IgD-negative memory B cell (primary cell): ENCODE data around the gene CBX5. TPM values are rescaled to one million over a fixed set of nuclear protein-coding genes. Genes with fewer than 3 reads are reported as not detected.
"Not testable (repeated sequence)": the region's sequence is repeated elsewhere in the genome, so short reads cannot be mapped to it uniquely, and the experiment has no call there.

Source experiments
- H3K27ac Mint-ChIP-seq, 3 donors: one replicate each; pipeline ENCODE4 v1.8.0; 2020 to 2022; ENCODE audit warnings: mild to moderate bottlenecking in 3 of 3, mixed read lengths in 3 of 3, moderate library complexity in 1 of 3
- H3K27me3 Mint-ChIP-seq: one replicate; pipeline ENCODE4 v1.8.0; 2021; ENCODE audit warnings: mixed read lengths
- H3K36me3 Mint-ChIP-seq: one replicate; pipeline ENCODE4 v1.8.0; 2020; ENCODE audit warnings: mild to moderate bottlenecking, mixed read lengths
- H3K4me1 Mint-ChIP-seq, 3 donors: one replicate each; pipeline ENCODE4 v1.8.0; 2020 to 2022; ENCODE audit warnings: mixed read lengths in 3 of 3, mild to moderate bottlenecking in 1 of 3
- H3K4me3 Mint-ChIP-seq, 4 donors: one replicate each; pipeline ENCODE4 v1.8.0; 2020 to 2022; ENCODE audit warnings: mild to moderate bottlenecking in 4 of 4, mixed read lengths in 4 of 4, moderate library complexity in 3 of 4
- H3K9me3 Mint-ChIP-seq, 3 donors: one replicate each; pipeline ENCODE4 v1.8.0; 2020 to 2021; ENCODE audit warnings: mixed read lengths in 3 of 3, mild to moderate bottlenecking in 1 of 3
- polyA plus RNA-seq: library from polyadenylated mRNA; unstranded; fragments of 300-500 nt; fragmentation: Illumina TruSeq; gene quantifications from one replicate; pipeline ENCODE4 v1.2.3, GENCODE V29; 2021

Gene CBX5
- polyA plus RNA-seq, 1 donor from 2014 or later: 20.6 TPM

DNA sequence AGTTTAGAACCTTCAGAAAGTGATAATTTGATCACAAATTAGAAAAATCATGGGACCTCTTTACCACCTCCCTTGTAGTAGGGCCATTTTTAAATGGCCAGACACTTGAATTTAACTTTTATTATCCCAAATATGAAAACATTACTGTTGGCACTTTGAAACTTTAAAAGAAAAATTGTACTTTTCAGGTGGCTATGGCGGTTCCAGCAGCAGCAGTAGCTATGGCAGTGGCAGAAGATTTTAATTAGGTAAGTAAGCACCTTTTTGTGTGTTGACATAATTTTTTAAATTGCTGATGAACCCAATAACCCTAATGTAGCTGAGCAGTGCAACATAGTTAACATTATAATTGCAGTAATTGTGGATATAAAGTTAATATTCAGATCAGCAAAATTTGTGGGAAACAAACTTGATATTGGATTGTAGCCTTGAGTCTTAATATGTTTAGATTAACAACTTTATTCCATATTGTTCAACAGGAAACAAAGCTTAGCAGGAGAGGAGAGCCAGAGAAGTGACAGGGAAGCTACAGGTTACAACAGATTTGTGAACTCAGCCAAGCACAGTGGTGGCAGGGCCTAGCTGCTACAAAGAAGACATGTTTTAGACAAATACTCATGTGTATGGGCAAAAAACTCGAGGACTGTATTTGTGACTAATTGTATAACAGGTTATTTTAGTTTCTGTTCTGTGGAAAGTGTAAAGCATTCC is 4.3 kb upstream of the CBX5 start:
- Mint-ChIP-seq H3K36me3 (peaks cover 15% of the 10 kb centered on the region), H3K27ac (peak overlapping the region in 2 of 3 donors; percentile 25 to 81), H3K4me3 (peak overlapping the region in 3 of 4 donors; percentile 17 to 58 (median 39)), H3K4me1 (peaks cover 31 to 42% (median 39%) of the 10 kb centered on the region in 3 donors)
- H3K9me3 Mint-ChIP-seq, H3K27me3 Mint-ChIP-seq: not testable (repeated sequence)

DNA sequence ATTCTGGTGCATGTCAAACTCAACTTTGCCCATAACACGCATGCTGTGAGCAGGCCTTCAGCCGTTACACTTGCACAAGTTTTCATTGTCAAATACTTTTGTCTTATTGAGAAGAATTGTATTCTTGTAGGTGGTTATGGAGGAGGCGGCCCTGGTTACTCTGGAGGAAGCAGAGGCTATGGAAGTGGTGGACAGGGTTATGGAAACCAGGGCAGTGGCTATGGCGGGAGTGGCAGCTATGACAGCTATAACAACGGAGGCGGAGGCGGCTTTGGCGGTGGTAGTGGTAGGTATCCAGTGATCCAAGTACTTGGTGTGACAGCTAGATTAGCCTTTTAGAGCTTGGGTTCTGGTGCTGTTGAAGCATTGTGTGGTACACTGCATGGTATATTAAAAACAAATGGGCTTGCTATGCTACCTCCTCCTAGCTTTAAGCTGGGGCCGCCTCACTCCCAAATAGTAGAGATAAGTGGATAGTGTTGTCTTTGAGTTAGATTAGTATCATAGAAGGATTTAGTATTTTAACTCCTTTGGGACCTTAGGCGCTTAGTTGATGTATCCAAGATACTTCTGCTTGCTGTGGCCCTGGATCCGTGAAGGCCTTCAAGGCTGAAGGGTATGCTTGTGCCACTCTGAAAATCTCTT is 3.1 kb upstream of the CBX5 start:
- no peaks in the 10 kb centered on the region for H3K9me3 Mint-ChIP-seq
- H3K36me3 Mint-ChIP-seq: peaks cover 15% of the 10 kb centered on the region
- H3K4me1 Mint-ChIP-seq: peaks cover 33 to 51% (median 45%) of the 10 kb centered on the region in 3 donors
- no peak overlapping the region for H3K4me3 Mint-ChIP-seq
- no peaks in the 10 kb centered on the region for H3K27me3 Mint-ChIP-seq
- H3K27ac Mint-ChIP-seq: peak overlapping the region in 2 of 3 donors; percentile 71 to 92

DNA sequence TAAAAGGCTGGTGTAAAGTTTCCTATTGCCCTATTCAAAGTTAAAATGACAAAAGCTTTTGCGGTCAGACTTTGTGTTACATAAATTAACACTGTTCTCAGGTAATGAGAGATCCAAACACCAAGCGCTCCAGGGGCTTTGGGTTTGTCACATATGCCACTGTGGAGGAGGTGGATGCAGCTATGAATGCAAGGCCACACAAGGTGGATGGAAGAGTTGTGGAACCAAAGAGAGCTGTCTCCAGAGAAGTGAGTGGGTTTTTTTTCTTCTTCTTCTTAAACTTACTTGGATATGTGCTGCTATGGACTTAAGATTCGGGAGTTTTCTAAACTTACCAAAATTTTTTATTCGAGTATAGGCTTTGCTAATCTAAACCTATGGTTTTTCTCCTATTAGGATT is 1.8 kb upstream of the CBX5 start:
- H3K4me1 Mint-ChIP-seq: peaks cover 29 to 59% (median 51%) of the 10 kb centered on the region in 3 donors
- peaks cover 15% of the 10 kb centered on the region for H3K36me3 Mint-ChIP-seq
- H3K4me3 Mint-ChIP-seq: not testable (repeated sequence)

DNA sequence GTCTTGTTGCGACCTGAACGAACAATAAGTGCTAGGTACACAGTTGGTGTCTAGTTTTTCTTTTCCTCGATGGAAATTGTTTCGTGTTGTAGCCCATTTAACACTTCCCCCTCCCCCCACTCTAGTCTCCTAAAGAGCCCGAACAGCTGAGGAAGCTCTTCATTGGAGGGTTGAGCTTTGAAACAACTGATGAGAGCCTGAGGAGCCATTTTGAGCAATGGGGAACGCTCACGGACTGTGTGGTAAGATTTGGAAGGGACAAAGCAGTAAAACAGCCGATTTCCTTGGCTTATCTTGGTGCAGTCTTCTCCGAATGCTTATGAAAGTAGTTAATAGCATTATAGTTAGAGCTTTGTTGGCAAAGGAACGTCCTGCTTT is 1.3 kb upstream of the CBX5 start:
- H3K27me3 Mint-ChIP-seq, H3K4me3 Mint-ChIP-seq, H3K27ac Mint-ChIP-seq, H3K9me3 Mint-ChIP-seq: not testable (repeated sequence)
- peaks cover 15% of the 10 kb centered on the region for H3K36me3 Mint-ChIP-seq
- H3K4me1 Mint-ChIP-seq: peaks cover 30 to 60% (median 52%) of the 10 kb centered on the region in 3 donors

More for the DNA sequence above, 1.8 kb upstream of the CBX5 start:
- H3K27me3 Mint-ChIP-seq, H3K27ac Mint-ChIP-seq, H3K9me3 Mint-ChIP-seq: not testable (repeated sequence)

DNA sequence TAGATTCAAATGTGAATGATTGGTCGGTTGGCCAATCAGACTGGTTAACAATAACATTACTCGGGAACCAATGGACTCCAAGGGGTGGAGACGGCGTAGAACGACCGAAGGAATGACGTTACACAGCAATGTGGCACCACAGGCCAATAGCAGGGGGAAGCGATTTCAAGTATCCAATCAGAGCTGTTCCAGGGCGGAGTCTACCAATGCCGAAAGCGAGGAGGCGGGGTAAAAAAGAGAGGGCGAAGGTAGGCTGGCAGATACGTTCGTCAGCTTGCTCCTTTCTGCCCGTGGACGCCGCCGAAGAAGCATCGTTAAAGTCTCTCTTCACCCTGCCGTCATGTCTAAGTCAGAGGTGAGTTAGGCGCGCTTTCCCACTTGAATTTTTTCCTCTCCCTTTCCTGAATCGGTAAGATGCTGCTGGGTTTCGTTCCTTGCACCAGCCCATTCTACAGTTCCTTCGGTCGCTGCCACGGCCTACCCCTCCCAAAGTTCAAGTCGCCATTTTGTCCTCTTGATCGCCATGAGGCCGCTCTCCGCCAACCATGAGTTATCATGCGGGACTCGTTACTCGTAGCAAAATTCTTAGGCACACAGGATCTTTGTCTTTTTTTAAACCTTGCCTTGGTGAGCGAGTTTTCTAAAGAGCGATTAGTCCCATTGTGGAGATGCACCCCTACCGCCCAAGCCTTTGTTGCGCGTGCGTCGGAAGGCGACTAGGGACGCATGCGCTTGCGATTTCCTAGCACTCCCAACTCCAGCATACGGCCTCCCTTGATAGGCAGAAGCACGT is 742 bp upstream of the CBX5 start, which contains the start of gene HNRNPA1:
Gene HNRNPA1, plus strand, starts transcription at position 259 of the 793 bp plus-strand sequence. Its CDS starts 82 bp downstream, at position 341.
- H3K4me1 Mint-ChIP-seq: peaks cover 33 to 61% (median 53%) of the 10 kb centered on the region in 3 donors
- no peak within 1 kb of the TSS for H3K27ac Mint-ChIP-seq
- no peak within 1 kb of the TSS for H3K4me3 Mint-ChIP-seq
- no peaks in the 10 kb centered on the region for H3K9me3 Mint-ChIP-seq
- no peaks in the 10 kb centered on the region for H3K27me3 Mint-ChIP-seq
- H3K36me3 Mint-ChIP-seq: peaks cover 13% of the 10 kb centered on the region

DNA sequence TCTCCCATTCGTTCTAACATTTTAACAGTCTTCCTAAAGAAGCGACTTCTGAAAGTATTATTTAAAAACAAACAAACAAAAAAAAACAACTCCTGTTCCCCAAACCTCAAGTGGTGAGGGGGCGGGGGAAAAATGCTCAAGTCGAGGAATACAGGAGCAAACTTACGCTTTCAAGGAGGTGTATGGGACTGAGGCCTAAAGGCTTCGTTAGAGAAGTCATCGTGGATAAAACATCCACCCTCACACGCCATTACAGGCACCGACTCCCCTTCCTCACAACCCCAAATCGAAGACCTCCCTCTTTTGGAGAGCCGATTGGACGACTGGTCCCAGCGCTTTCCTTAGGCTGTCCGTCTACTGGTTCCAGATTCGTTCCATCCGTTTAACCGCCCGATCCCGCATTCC is 693 bp downstream of the CBX5 start:
- Mint-ChIP-seq H3K4me1 (peaks cover 29 to 56% (median 45%) of the 10 kb centered on the region in 3 donors), H3K9me3 (no peaks in the 10 kb centered on the region), H3K27ac (no peak overlapping the region), H3K27me3 (no peaks in the 10 kb centered on the region), H3K4me3 (no peak overlapping the region), H3K36me3 (peaks cover 12% of the 10 kb centered on the region)

DNA sequence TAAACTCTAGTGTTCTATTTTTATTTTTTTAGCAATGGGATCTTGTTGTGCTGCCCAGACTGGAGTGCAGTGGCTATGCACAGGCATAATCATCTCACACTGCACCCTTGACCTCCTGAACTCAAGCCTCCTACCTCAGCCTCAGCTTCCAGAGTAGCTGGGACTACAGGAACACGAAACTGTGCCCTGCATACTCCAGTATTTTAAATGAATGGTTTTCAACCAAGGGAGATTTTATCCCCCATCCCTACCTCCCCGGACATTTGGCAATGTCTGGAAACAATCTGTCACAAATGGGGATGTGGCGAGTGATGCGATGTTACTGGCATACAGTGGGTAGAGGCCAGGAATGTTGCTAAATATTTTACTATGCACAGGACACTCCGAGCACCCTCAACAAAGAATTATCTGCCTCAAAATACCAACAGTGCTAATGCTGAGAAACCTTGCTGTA is 2.1 kb downstream of the CBX5 start:
- H3K9me3 Mint-ChIP-seq: no peaks in the 10 kb centered on the region
- peak overlapping the region in 1 of 3 donors; percentile 11 for H3K27ac Mint-ChIP-seq

DNA sequence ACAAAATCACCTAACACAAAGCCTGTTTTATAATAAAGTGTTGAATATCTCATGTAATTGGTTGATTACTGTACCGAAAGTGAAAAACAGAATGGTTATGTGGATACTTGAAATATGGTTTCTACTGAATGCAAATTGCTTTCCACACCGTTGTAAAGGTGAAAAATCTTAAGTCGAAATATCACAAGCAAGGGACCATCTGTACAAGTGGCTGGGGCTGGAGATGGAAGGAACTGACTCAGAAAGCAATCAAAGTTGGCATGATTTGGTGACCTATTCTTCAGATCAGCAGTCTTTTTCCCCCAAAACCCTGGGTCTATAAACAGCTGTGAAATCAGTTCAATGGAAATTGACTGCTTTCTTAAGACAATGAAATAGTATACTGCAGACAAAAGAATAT is 3.6 kb downstream of the CBX5 start:
- Mint-ChIP-seq H3K4me1 (peaks cover 24 to 35% (median 25%) of the 10 kb centered on the region in 3 donors), H3K4me3 (peak overlapping the region in 1 of 4 donors; percentile 74)

More for the DNA sequence above, 2.1 kb downstream of the CBX5 start:
- Mint-ChIP-seq H3K27me3 (no peaks in the 10 kb centered on the region), H3K4me1 (peaks cover 29 to 43% (median 36%) of the 10 kb centered on the region in 3 donors), H3K4me3 (peak overlapping the region in 1 of 4 donors; percentile 27), H3K36me3 (peaks cover 12% of the 10 kb centered on the region)

DNA sequence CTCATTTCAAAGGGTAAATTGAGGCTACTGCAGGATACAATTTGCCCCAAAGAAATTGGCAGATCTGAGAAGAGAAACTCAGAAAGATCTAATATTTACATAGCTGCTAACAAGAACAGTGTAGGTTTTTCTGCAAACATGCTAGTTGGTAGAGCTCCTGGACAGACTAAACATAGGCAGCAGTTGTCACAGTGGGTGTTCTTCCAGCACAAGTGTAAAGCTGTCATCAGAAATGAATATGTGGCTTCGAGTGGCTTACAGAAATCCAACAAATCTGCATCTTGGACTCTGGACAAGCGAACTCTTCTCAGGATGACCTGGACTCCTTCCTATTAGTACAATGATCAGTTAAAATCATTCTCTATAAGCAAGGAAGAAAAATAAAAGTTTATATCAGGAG is 5.9 kb downstream of the CBX5 start:
- Mint-ChIP-seq H3K4me3 (peak overlapping the region in 1 of 4 donors; percentile 29), H3K9me3 (no peaks in the 10 kb centered on the region), H3K27ac (peak overlapping the region in 1 of 3 donors; percentile 57), H3K4me1 (peaks cover 25 to 34% (median 28%) of the 10 kb centered on the region in 3 donors), H3K36me3 (peaks cover 2% of the 10 kb centered on the region), H3K27me3 (no peaks in the 10 kb centered on the region)

More for the DNA sequence above, 3.6 kb downstream of the CBX5 start:
- Mint-ChIP-seq H3K36me3 (no peaks in the 10 kb centered on the region), H3K27me3 (no peaks in the 10 kb centered on the region), H3K9me3 (no peaks in the 10 kb centered on the region), H3K27ac (peak overlapping the region in 1 of 3 donors; percentile 8)

DNA sequence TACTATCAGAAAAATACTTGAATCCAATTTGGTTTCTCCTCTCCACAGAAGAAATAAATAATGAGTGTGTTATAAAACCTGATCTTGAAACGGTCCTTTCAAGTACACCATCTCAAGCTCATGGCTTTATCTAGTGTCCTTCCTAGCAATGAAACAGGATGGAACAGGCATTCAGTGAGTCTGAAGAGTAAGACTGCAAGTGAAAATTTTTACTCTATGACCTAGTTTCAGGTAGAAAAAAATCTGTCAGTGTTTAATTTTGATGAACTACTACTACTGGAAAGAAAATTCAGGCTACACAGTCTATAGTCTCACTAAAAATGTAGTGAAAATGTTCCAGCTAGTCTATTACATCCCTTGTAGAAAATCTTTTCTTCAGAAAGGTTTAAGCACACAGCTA is 7.7 kb downstream of the CBX5 start:
- Mint-ChIP-seq H3K27me3 (no peaks in the 10 kb centered on the region), H3K4me3 (no peak overlapping the region), H3K9me3 (no peaks in the 10 kb centered on the region), H3K36me3 (peaks cover 2% of the 10 kb centered on the region), H3K4me1 (peaks cover 14 to 22% (median 19%) of the 10 kb centered on the region in 3 donors), H3K27ac (peak overlapping the region in 1 of 3 donors; percentile 47)

DNA sequence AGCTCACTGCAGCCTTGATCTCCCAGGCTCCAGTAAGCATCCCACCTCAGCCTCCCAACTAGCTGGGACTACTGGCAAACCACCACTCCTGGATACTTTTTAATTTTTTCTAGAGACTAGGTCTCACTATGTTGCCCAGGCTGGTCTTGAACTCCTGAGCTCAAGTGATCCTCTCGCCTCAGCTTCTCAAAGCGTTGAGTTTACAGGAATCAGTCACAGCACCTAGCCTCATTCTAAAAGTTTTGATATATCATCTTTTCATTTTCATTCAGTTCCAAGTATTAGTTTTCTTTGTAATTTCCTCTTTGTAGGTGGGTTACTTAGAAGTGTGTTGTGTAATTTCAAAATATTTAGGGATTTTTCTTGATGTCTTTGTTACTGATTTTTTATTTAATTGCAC is 9.6 kb downstream of the CBX5 start:
- Mint-ChIP-seq H3K27me3 (no peaks in the 10 kb centered on the region), H3K27ac (peak overlapping the region in 1 of 3 donors; percentile 89), H3K4me1 (peaks cover 4 to 11% (median 11%) of the 10 kb centered on the region in 3 donors), H3K4me3 (no peak overlapping the region), H3K9me3 (no peaks in the 10 kb centered on the region), H3K36me3 (peaks cover 3% of the 10 kb centered on the region)

DNA sequence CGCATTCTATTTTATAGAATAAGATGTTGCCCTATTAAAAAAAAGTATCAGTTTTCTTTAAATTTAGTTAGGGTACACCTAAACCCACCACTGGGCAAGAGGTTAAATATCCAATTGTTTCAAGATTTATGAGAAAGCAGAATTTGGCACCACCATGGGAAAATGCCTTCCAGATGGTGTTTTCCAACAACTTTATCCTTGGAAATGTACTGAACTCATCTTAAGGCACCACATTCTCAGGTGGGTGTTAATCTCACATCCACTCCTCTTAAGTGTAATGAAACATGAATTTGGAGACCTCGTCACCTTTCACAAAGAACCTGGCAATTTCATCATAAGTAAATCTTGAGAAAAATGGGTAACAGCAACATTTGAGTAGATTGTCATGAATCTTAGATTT is 13.1 kb downstream of the CBX5 start:
- peaks cover 0 to 6% (median 5%) of the 10 kb centered on the region in 3 donors for H3K4me1 Mint-ChIP-seq
- H3K27me3 Mint-ChIP-seq: no peaks in the 10 kb centered on the region
- no peaks in the 10 kb centered on the region for H3K9me3 Mint-ChIP-seq
- H3K27ac Mint-ChIP-seq: no peak overlapping the region
- H3K36me3 Mint-ChIP-seq: peaks cover 6% of the 10 kb centered on the region
- H3K4me3 Mint-ChIP-seq: no peak overlapping the region

DNA sequence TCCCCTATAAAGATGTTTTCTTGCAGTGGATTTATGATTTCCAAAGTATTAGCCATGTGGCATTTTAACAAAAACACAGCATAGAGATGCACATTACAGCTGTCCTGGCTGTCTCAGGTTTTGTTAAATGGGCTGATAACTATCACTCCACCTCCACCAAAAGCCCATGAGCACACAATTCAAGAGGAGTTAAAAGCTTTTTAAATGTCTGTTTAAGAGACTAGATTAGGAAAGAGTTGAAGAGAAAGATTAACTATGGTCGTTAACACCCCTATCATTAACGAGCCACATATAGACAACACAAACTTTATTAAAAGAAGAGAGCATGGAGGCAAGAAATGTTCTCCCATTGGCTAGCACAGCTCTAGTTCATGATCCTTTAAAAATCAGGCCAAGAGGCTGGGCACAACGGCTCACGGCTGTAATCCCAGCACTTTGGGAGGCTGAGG is 14.5 kb downstream of the CBX5 start:
- Mint-ChIP-seq H3K4me3 (no peak overlapping the region), H3K4me1 (peaks cover 2 to 11% (median 7%) of the 10 kb centered on the region in 3 donors), H3K27ac (no peak overlapping the region), H3K9me3 (no peaks in the 10 kb centered on the region), H3K27me3 (no peaks in the 10 kb centered on the region), H3K36me3 (peaks cover 4% of the 10 kb centered on the region)

DNA sequence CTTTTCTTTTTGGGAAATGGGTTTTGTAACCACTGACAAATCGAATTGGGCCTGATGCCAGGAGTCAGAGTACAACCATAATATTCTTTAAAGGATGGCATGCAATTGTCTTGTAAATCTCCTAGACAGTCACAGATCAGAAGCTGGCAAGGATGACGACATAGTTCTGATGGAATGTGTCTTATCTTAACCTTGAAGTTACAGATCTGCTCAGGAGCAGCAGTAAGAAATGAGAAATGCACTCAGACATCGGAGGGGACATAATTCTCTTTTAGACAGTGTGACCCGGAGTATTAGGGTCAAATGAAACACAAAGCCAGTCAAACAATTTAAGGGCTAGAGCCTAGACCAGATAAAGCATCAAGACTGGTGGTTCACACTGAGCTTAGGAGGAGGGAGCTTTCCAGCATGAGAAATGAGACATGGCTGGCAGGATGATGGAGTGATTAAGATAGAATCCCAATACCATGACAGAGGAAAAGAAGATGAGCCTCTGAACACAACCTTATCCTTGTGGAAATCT is 17.5 kb downstream of the CBX5 start:
- Mint-ChIP-seq H3K27ac (no peak overlapping the region), H3K36me3 (peaks cover 4% of the 10 kb centered on the region), H3K27me3 (no peaks in the 10 kb centered on the region), H3K9me3 (no peaks in the 10 kb centered on the region), H3K4me3 (no peak overlapping the region), H3K4me1 (peaks cover 11 to 14% (median 13%) of the 10 kb centered on the region in 3 donors)
